Lung (tissue), 12 donors: ENCODE measurements around the gene RAB27A. TPM values are rescaled to one million over a fixed set of nuclear protein-coding genes. Genes with fewer than 3 reads are reported as not detected.

ENCODE experiments used
- ATAC-seq: fragments of 200-7000 bp; cut with Tn5 transposase; one replicate; pipeline ENCODE4 v1.9.1; 2020; ENCODE audit warnings: moderate number of reproducible peaks; ENCODE audit not compliant: insufficient read depth, low FRiP score
- DNase-seq, 3 donors: peaks; one replicate each; pipeline ENCODE4 v3.0.0-alpha.2; 2013 to 2017
- H3K27ac ChIP-seq, 2 donors: one replicate each; pipeline ENCODE4 v1.5.1; 2013; ENCODE audit warnings: mild to moderate bottlenecking in 2 of 2, moderate library complexity in 2 of 2, control low read depth in 1 of 2, inconsistent platforms in 1 of 2, low read depth in 1 of 2, low read length in 1 of 2
- H3K27me3 ChIP-seq, 3 donors: one replicate each; pipeline ENCODE4 v1.5.1; 2013; ENCODE audit warnings: low read length in 2 of 3; ENCODE audit not compliant: control insufficient read depth in 3 of 3, insufficient read depth in 3 of 3
- H3K36me3 ChIP-seq, 4 donors: one replicate each; pipeline ENCODE4 v1.5.1; 2013; ENCODE audit warnings: low read length in 4 of 4, mild to moderate bottlenecking in 1 of 4, moderate library complexity in 1 of 4; ENCODE audit not compliant: control insufficient read depth in 4 of 4, insufficient read depth in 4 of 4
- H3K4me1 ChIP-seq, 5 donors: one replicate each; pipeline ENCODE4 v1.5.1; 2013; ENCODE audit warnings: low read length in 5 of 5, mild to moderate bottlenecking in 2 of 5, moderate library complexity in 1 of 5; ENCODE audit not compliant: control insufficient read depth in 5 of 5, insufficient read depth in 5 of 5
- H3K4me3 ChIP-seq: one replicate; pipeline ENCODE4 v1.5.1; 2013; ENCODE audit warnings: mild to moderate bottlenecking, control low read depth, moderate library complexity
- H3K9ac ChIP-seq, 2 donors: one replicate each; pipeline ENCODE4 v1.5.1; 2013; ENCODE audit warnings: low read length in 2 of 2, control low read depth in 1 of 2; ENCODE audit not compliant: insufficient read depth in 1 of 2
- H3K9me3 ChIP-seq, 4 donors: one replicate each; pipeline ENCODE4 v1.5.1; 2013; ENCODE audit warnings: low read length in 3 of 4, mild to moderate bottlenecking in 1 of 4, moderate library complexity in 1 of 4; ENCODE audit not compliant: control insufficient read depth in 4 of 4, insufficient read depth in 3 of 4
- CTCF ChIP-seq: IDR thresholded peaks from 2 replicates; pipeline ENCODE4 v1.5.1; 2012; ENCODE audit warnings: mild to moderate bottlenecking; ENCODE audit errors: control extremely low read depth, extremely low read depth
- WGBS, 2 donors: extraction: QIAGEN DNeasy Blood & Tissue Kit; methylation state at CpG; one replicate each; pipeline ENCODE4 v1.1.7; 2013; 5-methylcytosine and 5-hydroxymethylcytosine counted together
- polyA plus RNA-seq, 2 donors: library from polyadenylated mRNA; stranded (reverse); fragments of 200-250 nt; gene quantifications; one replicate each; pipeline ENCODE4 v1.2.1, GENCODE V29; 2013
- total RNA-seq, 2 donors: library from RNA; depleted of rRNA in 1 of 2; stranded (reverse); fragments of >200 nt in 1 of 2; gene quantifications; one replicate each; pipeline ENCODE4 v1.2.1, GENCODE V29; 2014 to 2021
- donor health status: control.
- donor health status: control.
- donor health status: Bipolar disorder and iron deficiency.
- donor health status: healthy.
- donor health status: DM: yes; HTN: yes; CAD: no.

The RAB27A gene
- total and polyA plus RNA-seq, 4 donors: 24.4 to 77.1 (median 63.4) TPM

- no peak for TF ChIP-seq CTCF
- Histone ChIP-seq H3K27ac (no peak overlapping the region), H3K4me1 (peaks cover 0 to 6% (median 4%) of the 10 kb centered on the region in 5 donors), H3K36me3 (peaks cover 0 to 3% (median 0%) of the 10 kb centered on the region in 4 donors), H3K27me3 (no peaks in the 10 kb centered on the region), H3K9me3 (no peaks in the 10 kb centered on the region), H3K9ac (no peak overlapping the region), H3K4me3 (no peak overlapping the region)
- no peak for DNase-seq
- ATAC-seq: peak; percentile 8
- WGBS, 2 donors: 91 to 93% methylated on average over 5 of the region's 5 CpGs
Measured at GRCh38 chr15:55257938-55258337, 31.7 kb downstream of the RAB27A start.

GRCh38 chr15:55257012-55257670 is 32.5 kb downstream of the RAB27A start:
- no peak for TF ChIP-seq CTCF
- no peak for DNase-seq
- H3K27me3 ChIP-seq: no peaks in the 10 kb centered on the region
- H3K4me1 ChIP-seq: peaks cover 0 to 6% (median 4%) of the 10 kb centered on the region in 5 donors
- H3K4me3 ChIP-seq: no peak overlapping the region
- peak overlapping the region in 1 of 2 donors; percentile 0 for H3K27ac ChIP-seq
- no peak overlapping the region for H3K9ac ChIP-seq
- 91 to 100% methylated on average over 1 of the region's 1 CpG for WGBS, 2 donors
- peaks cover 0 to 3% (median 0%) of the 10 kb centered on the region in 4 donors for H3K36me3 ChIP-seq
- ATAC-seq: no peak
- no peaks in the 10 kb centered on the region for H3K9me3 ChIP-seq

- Histone ChIP-seq H3K9me3 (no peaks in the 10 kb centered on the region), H3K4me1 (peaks cover 0 to 6% (median 5%) of the 10 kb centered on the region in 5 donors), H3K27ac (no peak overlapping the region), H3K4me3 (no peak overlapping the region), H3K27me3 (no peaks in the 10 kb centered on the region), H3K36me3 (peaks cover 0 to 3% (median 0%) of the 10 kb centered on the region in 4 donors), H3K9ac (no peak overlapping the region)
- no peak for TF ChIP-seq CTCF
- WGBS, 2 donors: 91 to 92% methylated on average over 4 of the region's 4 CpGs
- DNase-seq (no peak), ATAC-seq (no peak)
Measured at GRCh38 chr15:55256281-55257011, 33.2 kb downstream of the RAB27A start.
